IMR-90 (cell line): Measurements from ENCODE around the gene SMG5. TPM values are rescaled to one million over a fixed set of nuclear protein-coding genes. Genes with fewer than 3 reads are reported as not detected.

Source experiments
- ATAC-seq: fragments of 200-7000 bp; cut with Tn5 transposase; 2 replicates; pipeline ENCODE4 v1.9.1; 2020; ENCODE audit warnings: low read depth, mild to moderate bottlenecking, moderate library complexity
- BruUV-seq: library from RNA; stranded (reverse); fragments of 400-500 nt; replicated peaks from 2 replicates; lab custom pipeline; 2021; lab: Mats Ljungman, UMichigan
- CTCF ChIA-PET: fragments of 300-600 bp; formaldehyde crosslinking; extraction: SDS; loops from one replicate; lab custom pipeline; 2021; ENCODE audit warnings: antibody characterized with exemption; lab: Yijun Ruan, JAX
- POLR2A ChIA-PET: fragments of 300-600 bp; sonication (Branson Sonifier 250); formaldehyde crosslinking; loops from one replicate; lab custom pipeline; 2022; ENCODE audit warnings: antibody characterized with exemption; ENCODE audit not compliant: unreplicated experiment; lab: Charles Lee
- DNase-seq: peaks from one replicate; pipeline ENCODE4 v3.0.0; 2013
- H2AFZ ChIP-seq: replicated peaks from 2 replicates; pipeline ENCODE3; 2013; ENCODE audit warnings: low read length, mild to moderate bottlenecking; ENCODE audit not compliant: poor library complexity
- H2AK5ac ChIP-seq: 2 replicates; pipeline ENCODE4 v1.6.1; 2013; ENCODE audit warnings: low read depth, low read length, inconsistent platforms
- H2AK9ac ChIP-seq: replicated peaks from 2 replicates; pipeline ENCODE3; 2013; ENCODE audit warnings: mild to moderate bottlenecking, low read depth, low read length, moderate library complexity; ENCODE audit not compliant: poor library complexity
- H2BK120ac ChIP-seq: 2 replicates; pipeline ENCODE4 v1.6.1; 2013; ENCODE audit warnings: low read depth, low read length, inconsistent platforms
- H2BK15ac ChIP-seq: 3 replicates; pipeline ENCODE4 v1.6.1; 2013; ENCODE audit warnings: low read depth, low read length, inconsistent platforms
- H2BK20ac ChIP-seq: 2 replicates; pipeline ENCODE4 v1.6.1; 2013; ENCODE audit warnings: low read depth, mild to moderate bottlenecking, inconsistent platforms, low read length, moderate library complexity
- H2BK5ac ChIP-seq: 2 replicates; pipeline ENCODE4 v1.6.1; 2013; ENCODE audit warnings: mild to moderate bottlenecking, low read depth, low read length, inconsistent platforms; ENCODE audit not compliant: poor library complexity, severe bottlenecking
- H3K14ac ChIP-seq: replicated peaks from 2 replicates; pipeline ENCODE4 v1.6.1; 2013; ENCODE audit warnings: low read depth, low read length, inconsistent platforms
- H3K18ac ChIP-seq: 2 replicates; pipeline ENCODE4 v1.6.1; 2013; ENCODE audit warnings: low read depth, low read length, control low read depth
- H3K23ac ChIP-seq: 2 replicates; pipeline ENCODE4 v1.6.1; 2013; ENCODE audit warnings: low read depth, low read length, inconsistent platforms
- H3K27ac ChIP-seq: 2 replicates; pipeline ENCODE4 v1.5.1; 2013; ENCODE audit warnings: mild to moderate bottlenecking, control low read depth, low read length; ENCODE audit not compliant: insufficient read depth
- H3K27me3 ChIP-seq: 2 replicates; pipeline ENCODE4 v1.6.1; 2013; ENCODE audit warnings: low read length; ENCODE audit not compliant: control insufficient read depth, insufficient read depth
- H3K36me3 ChIP-seq: 2 replicates; pipeline ENCODE4 v1.6.1; 2013; ENCODE audit warnings: low read length, mixed read lengths; ENCODE audit not compliant: control insufficient read depth, insufficient read depth
- H3K4ac ChIP-seq: 2 replicates; pipeline ENCODE4 v1.6.1; 2013; ENCODE audit warnings: low read depth, low read length, inconsistent platforms
- H3K4me1 ChIP-seq: 2 replicates; pipeline ENCODE4 v1.6.1; 2013; ENCODE audit warnings: low read length, mixed read lengths; ENCODE audit not compliant: control insufficient read depth, insufficient read depth
- H3K4me2 ChIP-seq: 2 replicates; pipeline ENCODE4 v1.6.1; 2013; ENCODE audit warnings: low read depth, mild to moderate bottlenecking, control low read depth, low read length, moderate library complexity
- H3K4me3 ChIP-seq: 2 replicates; pipeline ENCODE4 v1.5.1; 2013; ENCODE audit warnings: low read depth, mild to moderate bottlenecking, control low read depth, low read length, moderate library complexity; ENCODE audit not compliant: insufficient read depth
- H3K56ac ChIP-seq: 2 replicates; pipeline ENCODE4 v1.6.1; 2013; ENCODE audit warnings: low read length, inconsistent platforms; ENCODE audit not compliant: insufficient read depth; ENCODE audit errors: extremely low read depth
- H3K79me1 ChIP-seq, 2 experiments: 2 replicates each; pipeline ENCODE4 v1.6.1; 2013; ENCODE audit warnings: low read length in 2 of 2, inconsistent platforms in 1 of 2, low read depth in 1 of 2
- H3K9ac ChIP-seq: 2 replicates; pipeline ENCODE4 v1.6.1; 2013; ENCODE audit warnings: low read depth, low read length, control low read depth
- H3K9me1 ChIP-seq: 2 replicates; pipeline ENCODE4 v1.6.1; 2013; ENCODE audit warnings: low read length, inconsistent platforms; ENCODE audit not compliant: insufficient read depth
- H3K9me3 ChIP-seq: 2 replicates; pipeline ENCODE4 v1.6.1; 2013; ENCODE audit warnings: low read length; ENCODE audit not compliant: control insufficient read depth, insufficient read depth
- H4K20me1 ChIP-seq: 2 replicates; pipeline ENCODE4 v1.6.1; 2013; ENCODE audit warnings: low read length, inconsistent platforms; ENCODE audit not compliant: insufficient read depth
- H4K5ac ChIP-seq: 2 replicates; pipeline ENCODE4 v1.6.1; 2013; ENCODE audit warnings: mild to moderate bottlenecking, low read depth, low read length, control low read depth
- H4K8ac ChIP-seq, 2 experiments: 2 replicates each; pipeline ENCODE4 v1.6.1; 2013; ENCODE audit warnings: low read depth in 2 of 2, low read length in 2 of 2, control low read depth in 1 of 2, inconsistent platforms in 1 of 2
- H4K91ac ChIP-seq: 2 replicates; pipeline ENCODE4 v1.6.1; 2013; ENCODE audit warnings: low read depth, low read length, inconsistent platforms; ENCODE audit not compliant: insufficient read depth
- CEBPB ChIP-seq: IDR thresholded peaks from 2 replicates; pipeline ENCODE4 v1.6.1; 2012; ENCODE audit warnings: low read depth, low read length, improper control_type of control experiment
- CHD1 ChIP-seq: IDR thresholded peaks from 2 replicates; pipeline ENCODE4 v1.6.1; 2012; ENCODE audit warnings: low read depth, low read length, improper control_type of control experiment
- MAZ ChIP-seq: IDR thresholded peaks from 2 replicates; pipeline ENCODE4 v1.6.1; 2012; ENCODE audit warnings: low read depth, mild to moderate bottlenecking, low read length, improper control_type of control experiment, moderate library complexity, borderline replicate concordance
- MXI1 ChIP-seq: IDR thresholded peaks from 2 replicates; pipeline ENCODE4 v1.6.1; 2012; ENCODE audit warnings: low read depth, mild to moderate bottlenecking, low read length, moderate library complexity, borderline replicate concordance
- USF2 ChIP-seq: fragments of 150-350 bp; IDR thresholded peaks from 2 replicates; pipeline ENCODE4 v1.6.1; 2017; ENCODE audit warnings: mild to moderate bottlenecking, antibody characterized with exemption, low read length, low read depth
- WGBS, 2 experiments: methylation state at CpG; one replicate each; pipeline versions ENCODE4 v1.1.5 to v1.1.7; 2013; ENCODE audit warnings: missing lambda C conversion rate in 2 of 2; ENCODE audit not compliant: insufficient read length in 1 of 2; ENCODE audit errors: extremely low coverage in 2 of 2; 5-methylcytosine and 5-hydroxymethylcytosine counted together
- dilution Hi-C: fragments of 300-500 bp; cut with HindIII; formaldehyde crosslinking; loops from one replicate; pipeline ENCODE4 v1.14.3; 2018; ENCODE audit warnings: low sequenced_read_pairs; ENCODE audit not compliant: unreplicated experiment
- in situ Hi-C: fragments of 300-500 bp; cut with MboI; formaldehyde crosslinking; loops from 3 replicates; pipeline ENCODE4 v1.14.3; 2019; ENCODE audit warnings: low sequenced_read_pairs, inconsistent platforms, mixed read lengths
- intact Hi-C: fragments of 100-400 bp; cut with micrococcal nuclease; formaldehyde crosslinking; loops from 2 replicates; pipeline ENCODE4 v1.10.0; 2022
- polyA plus RNA-seq, 3 experiments: library from polyadenylated mRNA; depleted of rRNA; stranded (reverse); fragments of >200 nt; gene quantifications; 2 replicates each; pipeline ENCODE4 v1.2.3, GENCODE V29; 2012; ENCODE audit warnings: low replicate concordance in 1 of 3
- total RNA-seq: library from RNA; depleted of rRNA; stranded (reverse); fragments of >200 nt; gene quantifications from 2 replicates; pipeline ENCODE4 v1.2.3, GENCODE V29; 2012

The SMG5 gene
- total and polyA plus RNA-seq, 2 of the 4 experiments (the other 2 are of a cell fraction) = 34.7 to 37.3 TPM

- no peak overlapping the region for H3K27ac ChIP-seq
- no peak for ATAC-seq
- no TSS peak for BruUV-seq
These were observed 60.5 kb downstream of the SMG5 start for GRCh38 chr1:156221986-156222692.

More at GRCh38 chr1:156221986-156222692, 60.5 kb downstream of the SMG5 start:
- no peak overlapping the region for H2AK9ac ChIP-seq
- no peak overlapping the region for H3K56ac ChIP-seq
- H2BK15ac ChIP-seq = no peak overlapping the region
- H3K4ac ChIP-seq = no peak overlapping the region
- no peak overlapping the region for H2AFZ ChIP-seq
- intact Hi-C loops = no loop called here
- no peak overlapping the region for H3K4me2 ChIP-seq
- CTCF ChIA-PET = no interaction called here
- POLR2A ChIA-PET = interaction anchor here (0.9 kb wide), 1 partner anchor 9 kb away, joined by 3 read pairs; the partner anchor contains the start of gene PMF1
- H3K9ac ChIP-seq = no peak overlapping the region
- peaks cover 4% of the 10 kb centered on the region; the same call in 1 of the 2 replicates for H3K4me1 ChIP-seq
- no peak overlapping the region for H3K14ac ChIP-seq
- no CpG with 5 or more reads among the region's 13 CpGs for WGBS, 2 experiments
- peaks cover 4% of the 10 kb centered on the region for H3K9me1 ChIP-seq
- peaks cover 17% of the 10 kb centered on the region for H3K36me3 ChIP-seq
- no peak for DNase-seq
- no peaks in the 10 kb centered on the region for H3K9me3 ChIP-seq
- TF ChIP-seq USF2 (no peak), CEBPB (no peak), MAZ (no peak), CHD1 (no peak), MXI1 (no peak)
- H2BK20ac ChIP-seq = no peak overlapping the region
- no peak overlapping the region for H2BK120ac ChIP-seq
- no peaks in the 10 kb centered on the region for H3K27me3 ChIP-seq
- no peak overlapping the region for H2AK5ac ChIP-seq
- H4K91ac ChIP-seq = no peak overlapping the region
- H3K18ac ChIP-seq = no peak overlapping the region
- no peak overlapping the region for H2BK5ac ChIP-seq
- peaks cover 14 to 38% of the 10 kb centered on the region in 2 experiments for H3K79me1 ChIP-seq
- dilution Hi-C loops = no loop called here
- no peak overlapping the region for H3K23ac ChIP-seq
- in situ Hi-C loops = loop anchor here (5.0 kb wide), 1 partner anchor 130 kb away; no protein-coding TSS in a partner anchor
- no peak overlapping the region for H4K8ac ChIP-seq
- H4K20me1 ChIP-seq = no peaks in the 10 kb centered on the region
- H3K4me3 ChIP-seq = no peak overlapping the region
- no peak overlapping the region for H4K5ac ChIP-seq
